Measurements from ENCODE around the gene C1QTNF6.

GRCh38 chr22:37148742-37149665 is 39.0 kb downstream of the C1QTNF6 start:
- TF ChIP-seq POLR2A (IDR thresholded peaks at IDR 0.05; ENCODE audit: borderline replicate concordance, extremely low read depth, insufficient read depth, insufficient read length) (no peak), CEBPB (IDR thresholded peaks at IDR 0.05; ENCODE audit: low read depth) (no peak), ZNF274 (IDR thresholded peaks at IDR 0.05; ENCODE audit: low read depth, low read length) (no peak), EZH2 (IDR thresholded peaks at IDR 0.05) (no peak), EZH2phosphoT487 (IDR thresholded peaks at IDR 0.05; ENCODE audit: borderline replicate concordance) (no peak), YY1 (IDR thresholded peaks at IDR 0.05; ENCODE audit: extremely low read depth, insufficient replicate concordance, low read depth, low read length) (no peak), TCF7L2 (IDR thresholded peaks at IDR 0.05; ENCODE audit: borderline replicate concordance, extremely low read depth, insufficient read depth, insufficient read length) (no peak), CTCF (IDR thresholded peaks at IDR 0.05 in 2 of 3, conservative IDR thresholded peaks at IDR 0.05 in 1 of 3; ENCODE audit: borderline replicate concordance in 1 of 3, insufficient read depth in 1 of 3, low read depth in 2 of 3, low read length in 2 of 3) (no peak), SP1 (IDR thresholded peaks at IDR 0.05; ENCODE audit: low read depth) (no peak), POLR2AphosphoS5 (IDR thresholded peaks at IDR 0.05; ENCODE audit: low read depth, low read length) (no peak), JUND (IDR thresholded peaks at IDR 0.05) (no peak), REST (IDR thresholded peaks at IDR 0.05; ENCODE audit: low read depth) (no peak)

All from HCT116 (cell line).